HG02885 (cell line): ENCODE results near the gene SLU7.
A peak's percentile ranks its signal among the peaks of the same experiment; 100 is the strongest.
"Not testable (repeated sequence)": the region's sequence is repeated elsewhere in the genome, so short reads cannot be mapped to it uniquely, and the experiment has no call there.

Experiments
- ATAC-seq: cut with Tn5 transposase; IDR thresholded peaks from one replicate; pipeline ENCODE4 v1.9.1; 2021; ENCODE audit warnings: mild to moderate bottlenecking; ENCODE audit not compliant: unreplicated experiment, poor library complexity

SLU7 gene

DNA sequence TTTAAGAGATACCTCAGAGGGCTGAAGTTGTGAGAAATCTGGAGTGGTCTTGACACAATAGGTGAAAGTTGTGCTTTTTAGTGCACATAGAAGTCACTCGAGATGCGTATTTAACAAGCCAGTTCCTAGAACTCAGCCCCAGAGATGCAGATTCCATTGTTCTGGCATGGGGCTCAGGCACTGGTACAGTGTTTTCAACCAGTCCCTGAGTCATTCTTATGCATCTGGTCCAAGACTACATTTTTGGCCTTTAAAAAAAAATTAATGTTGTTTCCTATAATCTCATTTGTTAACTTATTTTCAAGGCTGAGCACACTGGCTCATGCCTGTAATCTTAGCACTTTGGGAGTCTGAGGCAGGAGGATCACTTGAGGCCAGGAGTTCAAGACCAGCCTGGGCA is 32.4 kb upstream of the SLU7 start:
- no peak for ATAC-seq

DNA sequence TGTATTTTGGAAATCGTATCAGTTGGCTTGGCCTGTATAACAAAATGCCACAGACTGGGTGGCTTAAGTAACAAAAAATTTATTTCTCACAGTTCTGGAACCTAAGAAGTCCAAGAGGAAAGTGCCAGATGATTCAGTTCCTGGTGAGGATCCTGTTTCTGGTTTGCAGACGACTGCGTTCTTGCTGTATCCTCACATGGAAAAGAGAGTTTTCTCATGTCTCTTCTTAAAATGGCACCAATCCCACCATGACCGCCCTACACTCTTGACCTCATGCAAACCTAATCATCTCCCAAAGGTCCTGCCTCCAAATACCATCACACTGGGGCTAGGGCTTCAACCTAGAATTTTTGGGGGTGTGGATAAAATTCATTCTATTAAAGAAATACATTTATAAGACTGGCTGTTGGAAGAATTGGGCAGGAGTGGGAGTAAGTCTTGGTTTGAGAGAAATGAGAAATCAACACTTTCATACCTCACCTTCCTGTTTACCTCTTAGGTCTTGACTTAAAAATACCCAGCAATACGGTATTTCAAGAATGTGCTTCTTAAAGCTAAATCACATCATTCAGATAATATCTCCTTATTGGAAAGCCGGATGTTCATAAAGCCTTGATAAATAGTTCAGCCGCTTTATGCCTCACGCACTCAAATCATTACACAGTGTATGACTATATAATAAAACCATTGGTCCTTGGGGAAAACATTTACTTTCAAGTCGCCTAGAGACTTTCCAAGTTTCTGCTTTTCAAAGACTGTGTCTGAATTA is 31.5 kb upstream of the SLU7 start:
- peak; percentile 77 for ATAC-seq

DNA sequence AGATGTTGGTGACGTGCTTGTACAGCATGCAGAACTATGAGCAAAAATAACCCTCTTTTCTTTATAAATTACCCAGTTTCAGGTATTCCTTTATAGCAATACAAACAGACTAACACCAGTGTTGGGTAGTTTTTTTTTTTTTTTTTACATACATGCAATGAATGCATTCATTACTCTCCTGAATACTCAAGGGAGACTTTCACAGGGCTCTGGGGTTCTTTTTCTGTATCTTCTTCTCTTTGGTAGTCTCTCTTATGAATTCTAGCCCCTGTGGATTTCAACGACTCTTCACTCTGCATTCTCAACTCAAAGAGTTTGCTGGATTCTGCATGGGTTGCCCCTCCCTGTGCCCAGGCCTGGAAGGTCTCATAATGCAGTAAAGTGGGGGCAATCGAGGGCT is 30.6 kb upstream of the SLU7 start:
- ATAC-seq = no peak

- ATAC-seq = no peak
Observed at GRCh38 chr5:160448886-160449285, 30.0 kb upstream of the SLU7 start.

GRCh38 chr5:160445751-160446150 is 26.9 kb upstream of the SLU7 start:
- no peak for ATAC-seq

DNA sequence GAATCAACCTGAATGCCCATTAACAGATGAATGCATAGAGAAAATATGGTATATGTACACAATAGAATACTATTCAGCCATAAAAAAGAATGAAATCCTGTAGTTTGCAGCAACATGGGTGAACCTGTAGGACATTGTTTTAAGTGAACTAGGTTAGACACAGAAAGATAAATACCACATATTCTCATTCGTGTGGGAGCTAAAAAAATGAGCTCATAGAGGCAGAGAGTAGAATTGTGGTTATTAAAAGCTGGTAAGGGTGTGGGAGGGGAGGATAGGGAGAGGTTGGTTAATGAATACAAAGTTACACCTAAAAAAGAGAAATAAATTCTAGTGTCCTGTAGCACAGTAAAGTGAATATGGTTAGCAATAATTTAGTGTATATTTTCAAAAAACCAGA is 26.3 kb upstream of the SLU7 start:
- ATAC-seq = peak; percentile 35

DNA sequence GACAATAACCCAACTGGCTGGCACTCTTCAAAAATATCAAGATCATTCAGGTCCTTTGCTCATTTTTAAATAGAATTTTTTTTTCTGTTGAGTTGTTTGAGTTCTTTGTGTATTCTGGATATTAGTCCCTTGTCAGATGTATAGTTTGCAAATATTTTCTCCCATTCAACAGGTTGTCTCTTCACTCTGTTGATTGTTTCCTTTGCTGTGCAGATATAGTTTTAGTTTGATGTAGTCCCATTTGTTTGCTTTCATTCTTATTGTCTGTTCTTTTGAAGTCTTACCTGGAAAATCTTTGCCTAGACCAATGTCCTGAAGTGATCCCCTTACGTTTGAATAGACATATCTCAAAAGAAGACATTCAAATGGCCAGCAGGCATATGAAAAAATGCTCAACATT is 25.5 kb upstream of the SLU7 start:
- no peak for ATAC-seq

DNA sequence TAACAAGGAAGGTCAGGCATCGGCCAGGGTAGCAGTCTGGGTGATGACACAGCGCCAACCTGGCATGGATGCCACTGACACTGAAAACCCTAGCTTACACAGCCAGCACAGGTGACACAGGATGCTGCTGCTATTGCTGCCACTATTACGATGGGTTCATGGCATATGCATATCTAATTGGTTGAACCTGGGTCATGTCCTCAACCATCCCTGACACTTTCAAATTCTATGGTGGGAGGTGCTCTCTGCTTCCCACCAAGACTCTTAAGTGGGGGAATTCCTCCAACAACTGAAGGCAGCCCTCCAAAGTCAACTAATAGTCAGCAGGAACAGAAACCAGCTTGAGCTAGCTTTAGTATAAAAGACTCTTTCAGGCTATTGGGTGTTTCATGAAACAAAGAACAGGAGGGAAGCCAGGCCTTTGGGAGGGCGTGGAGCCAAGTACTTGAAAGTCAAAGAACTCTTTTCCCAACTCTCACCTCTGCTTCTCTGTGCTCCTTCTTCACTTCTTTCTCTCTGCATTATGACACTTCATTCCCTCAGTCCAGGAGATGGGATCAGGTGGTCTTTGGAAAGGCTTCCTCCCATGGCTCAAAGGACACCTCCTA is 24.0 kb upstream of the SLU7 start:
- ATAC-seq = peak; percentile 23

- ATAC-seq = peak; percentile 27
Observed at GRCh38 chr5:160441311-160441781, 22.5 kb upstream of the SLU7 start.

DNA sequence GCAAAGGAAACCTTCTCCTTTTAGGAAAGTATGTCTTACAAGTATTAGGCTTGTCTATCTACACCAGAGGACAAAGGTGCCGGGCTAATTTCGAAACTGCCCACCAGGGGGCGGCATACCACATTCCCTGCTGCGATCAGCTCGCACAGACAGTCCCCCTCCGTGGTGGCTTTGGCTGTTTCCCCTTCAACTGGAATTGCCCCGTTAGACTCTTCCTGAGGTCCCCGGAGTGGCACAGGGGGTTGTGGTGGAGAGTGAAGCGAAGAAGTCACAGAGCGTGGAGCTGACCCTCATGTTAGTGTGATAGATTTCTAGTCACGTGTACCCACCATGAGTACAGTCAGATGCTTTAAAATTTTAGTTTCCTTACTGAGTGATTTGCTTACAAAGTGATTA is 20.3 kb upstream of the SLU7 start:
- ATAC-seq = peak; percentile 64

- peak; percentile 34 for ATAC-seq
Observed at GRCh38 chr5:160438316-160439204, 19.7 kb upstream of the SLU7 start.

DNA sequence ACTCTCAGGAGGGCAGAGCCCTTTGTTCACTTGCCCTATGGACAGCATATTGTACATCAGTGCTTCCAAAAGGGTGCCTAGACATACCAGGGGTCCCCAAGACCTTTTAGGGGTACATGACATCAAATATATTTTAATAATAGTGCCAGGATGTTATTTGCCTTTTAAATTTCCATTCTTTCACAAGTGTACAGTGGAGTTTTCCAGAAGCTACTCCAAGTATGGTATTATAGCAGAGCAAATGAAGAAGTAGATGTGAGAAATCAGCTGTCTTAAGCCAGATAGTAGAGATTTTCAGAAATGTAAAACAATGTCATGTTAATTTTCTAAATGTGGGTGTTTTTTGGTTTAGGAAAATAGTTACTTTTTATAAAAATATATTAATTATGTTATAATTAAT is 18.4 kb upstream of the SLU7 start:
- ATAC-seq = no peak

GRCh38 chr5:160436661-160437060 is 17.8 kb upstream of the SLU7 start:
- ATAC-seq = not testable (repeated sequence)

- no peak for ATAC-seq
Observed at GRCh38 chr5:160436017-160436416, 17.1 kb upstream of the SLU7 start.

- no peak for ATAC-seq
Observed at GRCh38 chr5:160435532-160435931, 16.7 kb upstream of the SLU7 start.

- ATAC-seq = peak; percentile 87
Observed at GRCh38 chr5:160434022-160434531, 15.2 kb upstream of the SLU7 start.

DNA sequence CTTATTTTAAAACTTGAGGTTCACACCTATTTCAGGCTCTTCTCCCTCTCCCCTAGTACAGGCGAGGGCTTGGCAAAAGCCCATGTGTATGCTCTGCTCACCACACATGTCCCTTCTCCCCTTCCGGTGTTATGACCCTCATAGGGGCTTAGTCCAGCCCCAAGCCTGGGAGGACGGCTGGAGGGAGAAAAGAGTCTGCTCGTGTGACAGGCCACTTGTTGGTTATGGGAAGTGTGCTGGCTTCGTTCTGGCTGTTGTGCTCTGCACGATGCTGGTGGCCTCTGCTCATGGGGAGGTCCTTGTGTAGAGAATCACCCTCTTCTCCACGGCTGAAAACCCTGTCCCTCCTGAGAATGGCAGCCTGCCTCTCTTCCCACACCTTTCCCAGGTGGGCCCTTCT is 13.9 kb upstream of the SLU7 start:
- ATAC-seq = no peak

- ATAC-seq = no peak
Observed at GRCh38 chr5:160432196-160432595, 13.3 kb upstream of the SLU7 start.

DNA sequence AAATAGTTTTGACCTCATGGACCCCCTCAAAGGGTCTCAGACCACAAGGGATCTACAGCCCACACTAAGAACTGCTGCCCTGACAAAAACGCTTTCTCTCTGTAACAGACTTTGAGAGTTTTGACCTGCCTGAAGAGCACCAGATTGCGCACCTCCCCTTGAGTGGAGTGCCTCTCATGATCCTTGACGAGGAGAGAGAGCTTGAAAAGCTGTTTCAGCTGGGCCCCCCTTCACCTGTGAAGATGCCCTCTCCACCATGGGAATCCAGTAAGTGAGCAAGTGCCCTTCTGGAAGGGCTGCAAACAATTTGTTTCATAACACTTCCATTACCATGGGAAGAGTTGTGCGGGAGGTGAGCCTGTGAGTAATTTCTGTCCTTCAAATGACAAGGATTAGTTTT is 8.7 kb upstream of the SLU7 start:
- no peak for ATAC-seq

GRCh38 chr5:160423099-160423498 is 4.2 kb upstream of the SLU7 start:
- ATAC-seq = no peak
